Measurements from ENCODE around the gene STRA8. TPM values are rescaled to one million over a fixed set of nuclear protein-coding genes. Genes with fewer than 3 reads are reported as not detected.

STRA8 gene
- total and polyA plus RNA-seq, 2 donors from 2014 or later: 0.43 TPM; not detected in 1

GRCh38 chr7:135205850-135206249, 27.8 kb upstream of the STRA8 start:
- no peak for TF ChIP-seq CTCF (IDR thresholded peaks at IDR 0.05; ENCODE audit: borderline replicate concordance, extremely low read depth, insufficient read depth)
- peaks cover 7 to 25% (median 8%) of the 10 kb centered on the region in 3 donors for H3K36me3 ChIP-seq (ENCODE audit: control insufficient read depth in 2 of 3, insufficient read depth in 3 of 3, low read length in 3 of 3)
- H3K27me3 ChIP-seq (ENCODE audit: control insufficient read depth, insufficient read depth, low read length): no peaks in the 10 kb centered on the region
- no peaks in the 10 kb centered on the region for H3K9me3 ChIP-seq (ENCODE audit: control insufficient read depth in 2 of 3, insufficient read depth in 1 of 3, low read length in 3 of 3)
- peak in 1 of 5 donors; percentile 26 for DNase-seq
- intact Hi-C loops (cut with DNase I): no loop called here
- no peak for FAIRE-seq
- peaks cover 0 to 51% (median 21%) of the 10 kb centered on the region in 3 donors for H3K4me1 ChIP-seq (ENCODE audit: control insufficient read depth in 2 of 3, insufficient read depth in 2 of 3, low read depth in 1 of 3, low read length in 3 of 3)
- peak overlapping the region; percentile 68 to 82 for H3K27ac ChIP-seq (ENCODE audit: low read depth in 2 of 2, low read length in 2 of 2)
- H3K9ac ChIP-seq (ENCODE audit: low read length in 3 of 3): peak overlapping the region in 2 of 3 donors; percentile 1 to 26
- H3K4me3 ChIP-seq (ENCODE audit: low read length in 3 of 3): peak overlapping the region in 1 of 3 donors; percentile 2

GRCh38 chr7:135206941-135207391, 26.7 kb upstream of the STRA8 start:
- Histone ChIP-seq H3K9me3 (ENCODE audit: control insufficient read depth in 2 of 3, insufficient read depth in 1 of 3, low read length in 3 of 3) (no peaks in the 10 kb centered on the region), H3K4me1 (ENCODE audit: control insufficient read depth in 2 of 3, insufficient read depth in 2 of 3, low read depth in 1 of 3, low read length in 3 of 3) (peaks cover 0 to 46% (median 21%) of the 10 kb centered on the region in 3 donors), H3K27ac (ENCODE audit: low read depth in 2 of 2, low read length in 2 of 2) (peak overlapping the region; percentile 82 to 98), H3K9ac (ENCODE audit: low read length in 3 of 3) (peak overlapping the region in 1 of 3 donors; percentile 60), H3K4me3 (ENCODE audit: low read length in 3 of 3) (peak overlapping the region in 1 of 3 donors; percentile 96), H3K27me3 (ENCODE audit: control insufficient read depth, insufficient read depth, low read length) (no peaks in the 10 kb centered on the region), H3K36me3 (ENCODE audit: control insufficient read depth in 2 of 3, insufficient read depth in 3 of 3, low read length in 3 of 3) (peaks cover 3 to 14% (median 8%) of the 10 kb centered on the region in 3 donors)
- intact Hi-C loops (cut with DNase I): no loop called here
- DNase-seq (peak in 2 of 5 donors; percentile 63 to 74), FAIRE-seq (no peak)
- no peak for TF ChIP-seq CTCF (IDR thresholded peaks at IDR 0.05; ENCODE audit: borderline replicate concordance, extremely low read depth, insufficient read depth)

GRCh38 chr7:135207406-135208101, 26.1 kb upstream of the STRA8 start:
- Histone ChIP-seq H3K9ac (ENCODE audit: low read length in 3 of 3) (peak overlapping the region in 1 of 3 donors; percentile 60), H3K9me3 (ENCODE audit: control insufficient read depth in 2 of 3, insufficient read depth in 1 of 3, low read length in 3 of 3) (no peaks in the 10 kb centered on the region), H3K4me3 (ENCODE audit: low read length in 3 of 3) (peak overlapping the region in 1 of 3 donors; percentile 96), H3K36me3 (ENCODE audit: control insufficient read depth in 2 of 3, insufficient read depth in 3 of 3, low read length in 3 of 3) (peaks cover 3 to 14% (median 8%) of the 10 kb centered on the region in 3 donors), H3K4me1 (ENCODE audit: control insufficient read depth in 2 of 3, insufficient read depth in 2 of 3, low read depth in 1 of 3, low read length in 3 of 3) (peaks cover 0 to 42% (median 21%) of the 10 kb centered on the region in 3 donors), H3K27ac (ENCODE audit: low read depth in 2 of 2, low read length in 2 of 2) (peak overlapping the region; percentile 82 to 98), H3K27me3 (ENCODE audit: control insufficient read depth, insufficient read depth, low read length) (no peaks in the 10 kb centered on the region)
- peak in 2 of 5 donors; percentile 40 to 45 for DNase-seq
- FAIRE-seq: no peak
- TF ChIP-seq CTCF (IDR thresholded peaks at IDR 0.05; ENCODE audit: borderline replicate concordance, extremely low read depth, insufficient read depth): no peak
- intact Hi-C loops (cut with DNase I): no loop called here
